ENCODE data around the gene TYW1. TPM values are rescaled to one million over a fixed set of nuclear protein-coding genes. Genes with fewer than 3 reads are reported as not detected.
"Not testable (repeated sequence)": the region's sequence is repeated elsewhere in the genome, so short reads cannot be mapped to it uniquely, and the experiment has no call there.

TYW1 gene
- polyA plus RNA-seq, 3 donors = 23.5 to 25.0 (median 24.7) TPM

DNA sequence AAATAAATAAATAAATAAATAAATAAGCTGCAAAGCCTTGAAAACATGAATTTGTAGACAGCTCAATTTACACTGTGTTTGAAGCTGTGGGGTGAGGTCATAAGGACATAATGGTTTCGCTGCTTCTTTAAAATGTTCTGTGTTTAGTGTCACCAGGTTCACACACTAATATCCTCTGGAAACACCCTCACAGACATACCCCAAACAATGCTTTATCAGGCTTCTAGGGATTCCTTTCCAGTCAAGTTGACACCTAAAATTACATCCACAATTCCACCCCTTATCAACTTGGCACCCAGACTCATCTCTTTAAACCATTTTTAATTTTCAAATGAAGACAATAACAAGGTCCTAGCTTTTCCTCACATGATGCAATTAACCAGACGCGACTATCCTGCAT is 7.1 kb upstream of the TYW1 start:
- DNase-seq (ENCODE audit: low read depth in 3 of 3, low spot score in 2 of 3) = not testable (repeated sequence)

GRCh38 chr7:66994051-66994450 is 2.6 kb upstream of the TYW1 start:
- not testable (repeated sequence) for DNase-seq (ENCODE audit: low read depth in 3 of 3, low spot score in 2 of 3)

DNA sequence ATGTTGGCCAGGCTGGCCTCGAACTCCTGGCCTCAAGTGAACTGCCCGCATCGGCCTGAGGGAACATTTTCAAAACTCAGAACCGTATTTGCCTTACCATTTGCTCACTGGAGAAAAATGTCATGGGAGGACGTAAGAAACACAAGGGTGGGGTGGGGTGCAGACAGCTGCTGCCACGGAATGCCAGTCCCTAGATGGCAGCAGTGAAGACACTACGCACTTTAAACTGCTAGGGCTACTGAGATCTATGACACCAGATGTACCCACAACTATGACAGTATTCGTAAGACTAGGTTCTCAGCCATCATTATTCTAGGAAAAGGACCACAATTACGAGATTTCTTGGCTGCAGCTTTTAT is 2.0 kb upstream of the TYW1 start:
- DNase-seq (ENCODE audit: low read depth in 3 of 3, low spot score in 2 of 3) = peak in 2 of 3 donors; percentile 29 to 34

DNA sequence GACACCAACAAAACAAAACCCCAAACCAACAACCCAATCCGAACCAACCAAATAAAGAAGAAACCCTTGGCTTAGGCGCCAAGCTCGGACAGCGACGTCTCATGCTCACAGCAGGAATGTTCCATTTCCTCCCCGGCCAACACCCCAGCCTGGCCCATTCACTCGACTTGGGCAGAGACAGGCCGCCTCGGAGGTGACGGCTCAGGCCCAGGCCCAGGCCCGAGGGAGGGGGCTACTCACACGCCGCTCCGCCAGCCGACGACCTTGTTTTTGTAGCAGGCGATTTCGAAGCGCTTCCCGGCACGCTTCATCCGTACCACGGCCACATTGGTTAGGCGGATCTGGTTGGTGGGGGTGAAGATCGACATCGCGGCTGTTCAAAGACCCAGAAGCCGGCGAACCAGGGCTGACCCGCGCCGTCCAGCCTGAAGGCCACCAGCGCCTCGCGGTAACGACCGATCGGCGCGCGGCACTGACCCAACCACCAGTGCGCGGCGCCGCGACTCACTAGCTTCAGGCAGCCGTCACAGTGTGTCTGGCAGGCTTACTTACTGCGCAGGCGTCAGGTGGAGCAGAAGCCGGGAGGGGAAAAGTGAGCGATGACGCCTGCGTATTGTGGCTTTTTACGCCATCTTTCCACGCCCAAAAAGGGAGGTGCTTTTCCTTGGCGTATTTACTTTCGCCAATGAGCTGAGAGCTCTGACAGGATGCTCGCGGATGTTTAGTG is 1.4 kb upstream of the TYW1 start, which contains the start of gene SBDS:
Gene SBDS, minus strand, starts transcription at position 537 of the 727 bp plus-strand sequence. Its CDS starts 169 bp downstream, at position 368.
- DNase-seq (ENCODE audit: low read depth in 3 of 3, low spot score in 2 of 3) = peak; percentile 93 to 96 (median 95)

GRCh38 chr7:67000601-67001258 is 4.1 kb downstream of the TYW1 start:
- not testable (repeated sequence) for DNase-seq (ENCODE audit: low read depth in 3 of 3, low spot score in 2 of 3)

GRCh38 chr7:67004145-67004544 is 7.5 kb downstream of the TYW1 start:
- DNase-seq (ENCODE audit: low read depth in 3 of 3, low spot score in 2 of 3) = not testable (repeated sequence)

GRCh38 chr7:67006965-67007364 is 10.3 kb downstream of the TYW1 start:
- no peak for DNase-seq (ENCODE audit: low read depth in 3 of 3, low spot score in 2 of 3)

DNA sequence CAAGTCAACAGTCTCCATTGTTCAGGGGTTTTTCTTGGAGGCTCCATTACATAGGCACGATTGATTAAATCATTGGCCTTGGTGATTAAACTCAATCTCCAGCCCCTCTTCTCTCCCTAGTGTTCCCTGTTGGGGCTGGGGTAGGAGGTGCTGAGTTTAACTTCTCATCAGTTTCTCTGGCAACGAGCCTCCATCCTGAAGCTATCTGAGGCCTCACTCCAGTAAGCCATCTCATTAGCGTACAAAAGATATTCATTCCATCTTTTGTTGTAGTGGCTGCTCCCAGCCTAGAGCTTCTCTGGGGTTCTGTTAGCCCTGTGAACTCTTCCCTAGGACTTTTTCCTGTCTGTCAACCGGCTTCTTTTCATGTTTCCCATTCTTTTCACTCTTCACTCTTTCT is 11.6 kb downstream of the TYW1 start:
- DNase-seq (ENCODE audit: low read depth in 3 of 3, low spot score in 2 of 3) = no peak

DNA sequence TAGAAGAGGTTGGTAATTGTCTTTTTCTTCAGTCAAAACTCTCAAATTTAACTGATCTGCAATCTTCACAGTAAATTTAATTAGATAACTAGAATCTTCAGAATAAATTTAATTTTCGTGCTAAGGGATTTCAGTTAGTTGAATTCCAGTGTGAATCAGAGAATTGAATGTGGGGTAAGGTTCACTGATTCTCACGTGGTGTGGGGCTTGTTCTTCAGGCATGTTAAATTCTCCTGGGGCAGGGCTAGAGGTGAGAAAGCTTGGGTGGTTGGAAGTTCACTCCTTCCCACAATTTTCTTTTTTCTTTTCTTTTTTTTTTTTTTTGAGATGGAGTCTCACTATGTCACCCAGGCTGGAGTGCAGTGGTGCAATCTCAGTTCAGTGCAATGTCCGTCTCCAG is 13.0 kb downstream of the TYW1 start:
- DNase-seq (ENCODE audit: low read depth in 3 of 3, low spot score in 2 of 3) = not testable (repeated sequence)

DNA sequence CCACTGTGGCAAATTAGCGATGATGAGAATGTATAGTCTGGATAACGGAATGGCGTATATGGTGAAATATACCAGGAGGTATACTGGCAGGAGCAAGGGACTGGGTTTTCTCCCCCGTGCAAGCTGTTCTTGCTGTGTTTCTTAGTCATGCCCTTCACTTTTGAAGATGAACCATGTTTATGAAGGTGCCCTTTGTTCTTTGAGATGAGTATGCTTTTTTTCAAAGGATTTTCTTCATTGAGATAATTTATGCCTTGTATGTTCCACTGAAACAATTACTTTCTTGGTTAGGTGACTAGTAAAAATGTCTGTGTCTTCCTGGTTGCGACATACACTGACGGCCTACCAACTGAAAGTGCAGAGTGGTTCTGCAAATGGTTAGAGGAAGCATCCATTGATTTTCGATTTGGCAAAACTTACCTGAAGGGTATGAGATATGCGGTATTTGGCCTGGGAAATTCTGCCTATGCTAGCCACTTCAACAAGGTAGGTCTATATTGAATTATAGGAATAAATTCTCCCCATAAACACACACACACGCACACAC is 17.5 kb downstream of the TYW1 start:
- not testable (repeated sequence) for DNase-seq (ENCODE audit: low read depth in 3 of 3, low spot score in 2 of 3)

DNA sequence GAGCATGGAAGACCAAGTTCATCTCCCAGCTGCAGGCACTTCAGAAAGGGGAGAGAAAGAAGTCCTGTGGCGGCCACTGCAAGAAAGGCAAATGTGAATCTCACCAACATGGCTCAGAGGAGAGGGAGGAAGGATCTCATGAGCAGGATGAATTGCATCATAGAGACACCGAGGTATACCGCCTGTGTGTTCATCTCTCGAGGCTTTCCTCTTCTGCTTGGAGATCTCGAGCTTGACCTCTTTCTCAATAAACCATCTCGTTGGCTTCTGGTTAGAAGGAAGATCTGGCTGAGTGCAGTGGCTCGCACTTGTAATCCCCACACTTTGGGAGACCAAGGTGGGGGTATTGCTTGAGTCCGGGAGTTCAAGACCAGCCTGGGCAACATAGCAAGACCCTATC is 21.3 kb downstream of the TYW1 start:
- not testable (repeated sequence) for DNase-seq (ENCODE audit: low read depth in 3 of 3, low spot score in 2 of 3)

DNA sequence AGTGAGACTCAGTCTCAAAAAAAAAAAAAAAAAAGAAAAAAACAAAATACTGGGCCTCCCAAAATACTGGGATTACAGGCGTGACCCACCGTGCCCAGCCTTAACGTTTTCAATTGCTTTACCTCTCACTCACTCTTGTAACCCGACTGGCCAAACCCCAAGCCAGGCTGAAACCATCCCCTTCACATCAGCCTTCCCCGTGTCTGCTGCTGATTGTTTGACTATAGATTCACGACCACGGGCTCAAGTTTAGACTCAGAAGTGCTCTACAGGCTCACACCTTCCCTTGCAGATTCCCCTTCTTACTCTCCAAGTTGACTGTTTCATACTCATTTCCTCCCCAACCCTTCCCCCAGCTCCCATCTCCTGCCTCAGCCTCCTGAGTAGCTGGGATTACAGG is 22.3 kb downstream of the TYW1 start:
- no peak for DNase-seq (ENCODE audit: low read depth in 3 of 3, low spot score in 2 of 3)

DNA sequence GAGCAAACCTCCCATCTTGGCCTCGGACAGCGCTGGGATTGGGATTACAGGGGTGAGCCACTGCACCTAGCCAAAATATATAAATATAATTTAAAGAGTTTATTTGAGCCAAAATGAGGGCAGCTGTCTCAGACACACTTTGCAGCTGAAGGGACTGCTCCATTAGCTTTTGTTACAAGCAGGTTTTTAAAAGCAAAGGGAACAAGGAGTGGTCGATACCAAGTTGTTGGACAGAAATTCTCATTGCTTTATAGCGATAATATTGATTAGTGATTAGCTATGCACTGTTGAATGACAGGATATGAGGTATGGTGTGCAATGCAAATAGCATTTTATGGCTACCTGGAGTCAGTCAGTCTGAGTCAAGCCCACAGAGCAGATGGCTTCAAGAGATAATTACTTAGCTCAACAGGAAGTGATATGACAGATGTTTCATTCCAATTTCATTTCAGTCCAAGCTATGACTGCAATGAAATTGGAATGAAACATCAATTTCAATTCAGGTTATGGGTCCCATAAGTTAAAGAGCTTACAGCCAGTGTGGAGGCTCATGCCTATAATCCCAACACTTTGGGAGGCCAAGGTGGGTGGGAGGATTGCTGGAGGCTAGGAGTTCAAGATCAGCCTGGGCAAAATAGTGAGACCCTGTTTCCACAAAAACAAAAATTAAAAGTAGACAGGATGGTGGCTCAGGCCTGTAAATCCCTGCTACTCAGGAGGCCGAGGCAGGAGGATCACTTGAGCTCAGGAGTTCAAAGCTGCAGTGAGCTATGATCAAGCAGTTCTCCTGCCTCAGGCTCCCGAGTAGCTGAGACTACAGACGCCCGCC is 23.1 kb downstream of the TYW1 start:
- no peak for DNase-seq (ENCODE audit: low read depth in 3 of 3, low spot score in 2 of 3)

GRCh38 chr7:67021260-67021659 is 24.6 kb downstream of the TYW1 start:
- DNase-seq (ENCODE audit: low read depth in 3 of 3, low spot score in 2 of 3) = no peak

- no peak for DNase-seq (ENCODE audit: low read depth in 3 of 3, low spot score in 2 of 3)
Measured at GRCh38 chr7:67022511-67022910, 25.9 kb downstream of the TYW1 start.

- not testable (repeated sequence) for DNase-seq (ENCODE audit: low read depth in 3 of 3, low spot score in 2 of 3)
Measured at GRCh38 chr7:67025459-67025858, 28.8 kb downstream of the TYW1 start.

GRCh38 chr7:67031685-67032084 is 35.1 kb downstream of the TYW1 start:
- not testable (repeated sequence) for DNase-seq (ENCODE audit: low read depth in 3 of 3, low spot score in 2 of 3)

DNA sequence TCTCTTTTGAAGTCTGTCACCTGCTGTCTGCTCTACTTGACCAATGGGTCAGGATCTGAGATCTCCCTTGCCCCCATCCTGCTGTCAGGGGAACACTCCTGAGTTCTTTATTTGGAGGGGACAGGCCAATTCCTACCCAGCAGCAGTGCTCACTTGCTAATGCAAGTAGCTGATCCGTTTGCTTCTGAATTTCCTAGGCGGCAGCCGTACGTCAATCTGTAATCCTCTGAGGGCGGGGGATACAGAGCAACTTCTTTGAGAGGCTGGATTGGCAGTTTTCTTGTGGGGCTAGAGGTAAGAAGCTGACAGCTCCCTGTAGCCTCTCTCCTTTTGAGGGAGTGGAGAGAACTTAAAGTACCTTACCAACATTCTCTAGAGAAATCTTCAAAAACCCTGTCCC is 36.6 kb downstream of the TYW1 start:
- no peak for DNase-seq (ENCODE audit: low read depth in 3 of 3, low spot score in 2 of 3)

DNA sequence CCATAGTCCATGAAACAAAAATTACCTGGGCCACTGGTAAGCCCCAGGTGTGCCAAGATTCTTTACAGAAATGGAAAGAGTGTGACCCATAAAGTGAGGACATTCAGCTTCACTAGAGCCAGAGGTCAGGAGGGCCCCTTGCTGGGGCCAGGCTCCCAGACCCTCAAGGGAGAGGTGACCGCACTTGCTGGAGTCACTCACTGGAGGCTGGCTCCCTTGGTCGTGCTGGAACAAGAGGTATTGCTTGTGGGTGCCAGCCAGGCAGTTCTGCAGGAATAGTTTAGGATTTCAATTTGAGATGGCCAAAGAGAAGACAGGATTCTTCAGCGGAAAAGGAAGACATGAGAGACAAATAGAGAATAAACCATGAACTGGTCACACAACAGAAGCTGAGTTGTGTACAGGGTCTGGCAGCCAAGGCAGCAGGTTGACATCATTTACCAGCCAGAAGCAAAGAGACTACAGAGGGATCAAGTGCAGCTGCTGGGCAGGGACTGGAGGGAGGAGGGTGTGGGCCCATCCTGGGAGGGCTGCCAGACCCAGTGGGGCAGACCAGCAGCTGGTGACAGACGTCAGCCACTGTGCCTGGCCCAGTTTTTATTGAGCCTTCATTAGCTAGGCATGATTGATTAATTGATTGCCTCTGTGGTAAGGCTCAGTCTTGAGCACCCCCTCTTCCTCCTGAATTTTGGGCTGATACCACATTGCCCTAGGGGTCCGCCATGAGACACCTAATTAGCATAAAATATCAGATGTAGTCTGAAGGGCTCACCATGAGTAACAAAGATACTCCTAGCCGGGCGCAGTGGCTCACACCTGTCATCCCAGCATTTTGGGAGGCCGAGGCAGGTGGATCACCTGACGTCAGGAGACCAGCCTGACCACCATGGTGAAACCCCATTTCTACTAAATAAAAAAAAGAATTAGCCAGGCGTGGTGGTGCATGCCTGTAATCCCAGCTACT is 40.1 kb downstream of the TYW1 start:
- not testable (repeated sequence) for DNase-seq (ENCODE audit: low read depth in 3 of 3, low spot score in 2 of 3)

GRCh38 chr7:67040832-67041231 is 44.2 kb downstream of the TYW1 start:
- not testable (repeated sequence) for DNase-seq (ENCODE audit: low read depth in 3 of 3, low spot score in 2 of 3)
